Sciatic nerve (tissue), 2 donors: ENCODE results near the gene COX15. TPM values are rescaled to one million over a fixed set of nuclear protein-coding genes. Genes with fewer than 3 reads are reported as not detected.
A peak's percentile ranks its signal among the peaks of the same experiment; 100 is the strongest.
"Not testable (repeated sequence)": the region's sequence is repeated elsewhere in the genome, so short reads cannot be mapped to it uniquely, and the experiment has no call there.

Source experiments
- ATAC-seq: fragments of 200-7000 bp; cut with Tn5 transposase; one replicate; pipeline ENCODE4 v1.9.1; 2020; ENCODE audit warnings: mild to moderate bottlenecking, moderate library complexity
- DNase-seq: peaks from one replicate; pipeline ENCODE4 v3.0.0-alpha.2; 2020; ENCODE audit warnings: low spot score
- intact Hi-C: fragments of 100-400 bp; cut with DNase I; formaldehyde crosslinking; loops from one replicate; pipeline ENCODE4 v1.14.2; 2022
- total RNA-seq: library from RNA; stranded (reverse); fragmentation: NEBNext Ultra II Directional; extraction: Animal tissue kit (Norgen Biotek cat#: 25700); gene quantifications from one replicate; pipeline ENCODE4 v1.2.1, GENCODE V29; 2021
- donor health status: DM: no; HTN: no; CAD: no.
- donor health status: DM: no; HTN: no; CAD: no.

COX15 gene
- total RNA-seq, 1 donor from 2014 or later = 32.5 TPM

- intact Hi-C loops = no loop called here
These were observed 11.9 kb upstream of the COX15 start for GRCh38 chr10:99743841-99744240.

GRCh38 chr10:99742701-99743100 lies 10.8 kb upstream of the COX15 start:
- DNase-seq = no peak
- no peak for ATAC-seq
- intact Hi-C loops = no loop called here

More at GRCh38 chr10:99743841-99744240, 11.9 kb upstream of the COX15 start:
- ATAC-seq (no peak), DNase-seq (no peak)

GRCh38 chr10:99742254-99742653 lies 10.3 kb upstream of the COX15 start:
- ATAC-seq (no peak), DNase-seq (no peak)
- intact Hi-C loops = no loop called here

GRCh38 chr10:99740933-99741559 lies 9.1 kb upstream of the COX15 start:
- no peak for ATAC-seq

GRCh38 chr10:99740260-99740659 lies 8.3 kb upstream of the COX15 start:
- DNase-seq (no peak), ATAC-seq (no peak)
- intact Hi-C loops = no loop called here

More at GRCh38 chr10:99740933-99741559, 9.1 kb upstream of the COX15 start:
- intact Hi-C loops = no loop called here
- no peak for DNase-seq

GRCh38 chr10:99734111-99734510 lies 2.2 kb upstream of the COX15 start:
- ATAC-seq, DNase-seq: not testable (repeated sequence)
- intact Hi-C loops = loop anchor here (5.0 kb wide), 1 partner anchor 1542 kb away; no protein-coding TSS in a partner anchor

- DNase-seq (no peak), ATAC-seq (no peak)
- intact Hi-C loops = loop anchor here (5.0 kb wide), 1 partner anchor 1541 kb away; no protein-coding TSS in a partner anchor
These were observed 1.4 kb upstream of the COX15 start for GRCh38 chr10:99733366-99733765.

GRCh38 chr10:99731306-99732032 lies 458 bp downstream of the COX15 start:
- DNase-seq (no peak), ATAC-seq (no peak)
- intact Hi-C loops = loop anchor here (5.0 kb wide), 1 partner anchor 1539 kb away; no protein-coding TSS in a partner anchor

GRCh38 chr10:99730026-99730425 lies 1.9 kb downstream of the COX15 start:
- ATAC-seq (no peak), DNase-seq (no peak)
- intact Hi-C loops = loop anchor here (5.0 kb wide), 1 partner anchor 1538 kb away; no protein-coding TSS in a partner anchor

- DNase-seq = no peak
- ATAC-seq = no peak
- intact Hi-C loops = no loop called here
These were observed 11.5 kb downstream of the COX15 start for GRCh38 chr10:99720387-99720786.

GRCh38 chr10:99714446-99714845 lies 17.5 kb downstream of the COX15 start:
- DNase-seq (no peak), ATAC-seq (no peak)
- intact Hi-C loops = no loop called here

- DNase-seq = no peak
- intact Hi-C loops = no loop called here
- ATAC-seq = peak; percentile 77
These were observed 20.7 kb downstream of the COX15 start for GRCh38 chr10:99711129-99711719.

- ATAC-seq = no peak
- intact Hi-C loops = no loop called here
- no peak for DNase-seq
These were observed 22.3 kb downstream of the COX15 start for GRCh38 chr10:99709480-99710229.

GRCh38 chr10:99708428-99709012 lies 23.4 kb downstream of the COX15 start:
- DNase-seq = no peak
- no peak for ATAC-seq
- intact Hi-C loops = no loop called here

GRCh38 chr10:99700649-99701048 lies 31.3 kb downstream of the COX15 start:
- intact Hi-C loops = no loop called here

GRCh38 chr10:99698504-99699080 lies 33.3 kb downstream of the COX15 start:
- no peak for DNase-seq

More at GRCh38 chr10:99700649-99701048, 31.3 kb downstream of the COX15 start:
- DNase-seq (no peak), ATAC-seq (no peak)

GRCh38 chr10:99695761-99696160 lies 36.2 kb downstream of the COX15 start:
- ATAC-seq = no peak
- intact Hi-C loops = no loop called here
- no peak for DNase-seq

More at GRCh38 chr10:99698504-99699080, 33.3 kb downstream of the COX15 start:
- no peak for ATAC-seq
- intact Hi-C loops = no loop called here

GRCh38 chr10:99693933-99694583 lies 37.9 kb downstream of the COX15 start:
- no peak for ATAC-seq
- no peak for DNase-seq
- intact Hi-C loops = no loop called here
